ENCODE data around the gene GOLIM4.
"Not testable (repeated sequence)": the region's sequence is repeated elsewhere in the genome, so short reads cannot be mapped to it uniquely, and the experiment has no call there.

GOLIM4 gene, protein sequence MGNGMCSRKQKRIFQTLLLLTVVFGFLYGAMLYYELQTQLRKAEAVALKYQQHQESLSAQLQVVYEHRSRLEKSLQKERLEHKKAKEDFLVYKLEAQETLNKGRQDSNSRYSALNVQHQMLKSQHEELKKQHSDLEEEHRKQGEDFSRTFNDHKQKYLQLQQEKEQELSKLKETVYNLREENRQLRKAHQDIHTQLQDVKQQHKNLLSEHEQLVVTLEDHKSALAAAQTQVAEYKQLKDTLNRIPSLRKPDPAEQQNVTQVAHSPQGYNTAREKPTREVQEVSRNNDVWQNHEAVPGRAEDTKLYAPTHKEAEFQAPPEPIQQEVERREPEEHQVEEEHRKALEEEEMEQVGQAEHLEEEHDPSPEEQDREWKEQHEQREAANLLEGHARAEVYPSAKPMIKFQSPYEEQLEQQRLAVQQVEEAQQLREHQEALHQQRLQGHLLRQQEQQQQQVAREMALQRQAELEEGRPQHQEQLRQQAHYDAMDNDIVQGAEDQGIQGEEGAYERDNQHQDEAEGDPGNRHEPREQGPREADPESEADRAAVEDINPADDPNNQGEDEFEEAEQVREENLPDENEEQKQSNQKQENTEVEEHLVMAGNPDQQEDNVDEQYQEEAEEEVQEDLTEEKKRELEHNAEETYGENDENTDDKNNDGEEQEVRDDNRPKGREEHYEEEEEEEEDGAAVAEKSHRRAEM

GRCh38 chr3:168095611-168096209, at the start of gene GOLIM4:
GOLIM4 (minus strand) TSS chr3:168095924; CDS start chr3:168095285, 639 bp downstream.
- peak; percentile 95 for DNase-seq
- in situ Hi-C loops (cut with HindIII; ENCODE audit: low pct_ligation_motif_present, low pct_unique_long_range_greater_than_20kb, low sequenced_read_pairs), result no loop called here

GRCh38 chr3:168141405-168141998, 45.8 kb upstream of the GOLIM4 start:
- DNase-seq, result no peak
- in situ Hi-C loops (cut with HindIII; ENCODE audit: low pct_ligation_motif_present, low pct_unique_long_range_greater_than_20kb, low sequenced_read_pairs), result no loop called here

DNA sequence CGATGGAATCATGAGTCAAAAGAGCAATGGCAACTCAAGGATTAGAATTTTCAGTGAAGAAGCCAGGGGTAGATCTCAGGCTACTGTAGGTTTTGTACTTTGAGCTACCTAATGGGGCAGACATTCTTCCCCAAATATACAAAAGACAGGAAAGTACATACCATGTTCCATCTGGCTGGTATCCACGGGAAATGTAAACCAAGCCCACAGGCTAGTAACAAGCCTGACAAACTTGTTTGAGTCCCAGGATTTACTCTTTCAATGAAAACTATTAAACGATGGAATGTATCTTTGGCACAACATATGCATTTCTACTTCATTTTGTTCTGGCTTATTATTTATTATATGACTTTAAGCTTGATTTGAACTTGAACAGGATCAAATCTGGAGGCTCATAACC, 44.2 kb upstream of the GOLIM4 start:
- in situ Hi-C loops (cut with HindIII; ENCODE audit: low pct_ligation_motif_present, low pct_unique_long_range_greater_than_20kb, low sequenced_read_pairs), result no loop called here

GRCh38 chr3:168138421-168138820, 42.7 kb upstream of the GOLIM4 start:
- no peak for DNase-seq
- in situ Hi-C loops (cut with HindIII; ENCODE audit: low pct_ligation_motif_present, low pct_unique_long_range_greater_than_20kb, low sequenced_read_pairs), result no loop called here

More for the DNA sequence above, 44.2 kb upstream of the GOLIM4 start:
- DNase-seq, result no peak

- peak; percentile 18 for DNase-seq
- in situ Hi-C loops (cut with HindIII; ENCODE audit: low pct_ligation_motif_present, low pct_unique_long_range_greater_than_20kb, low sequenced_read_pairs), result no loop called here
Observed at GRCh38 chr3:168134931-168135330, 39.2 kb upstream of the GOLIM4 start.

DNA sequence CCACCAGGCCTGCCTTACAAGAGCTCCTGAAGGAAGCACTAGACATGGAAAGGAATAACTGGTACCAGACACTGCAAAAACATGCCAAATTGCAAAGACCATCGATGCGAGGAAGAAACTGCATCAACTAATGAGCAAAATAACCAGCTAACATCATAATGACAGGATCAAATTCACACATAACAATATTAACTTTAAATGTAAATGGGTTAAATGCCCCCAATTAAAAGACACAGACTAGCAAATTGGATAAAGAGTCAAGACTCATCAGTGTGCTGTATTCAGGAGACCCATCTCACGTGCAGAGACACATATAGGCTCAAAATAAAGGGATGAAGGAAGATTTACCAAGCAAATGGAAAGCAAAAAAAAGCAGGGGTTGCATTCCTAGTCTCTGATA, 34.5 kb upstream of the GOLIM4 start:
- in situ Hi-C loops (cut with HindIII; ENCODE audit: low pct_ligation_motif_present, low pct_unique_long_range_greater_than_20kb, low sequenced_read_pairs); DNase-seq: not testable (repeated sequence)

DNA sequence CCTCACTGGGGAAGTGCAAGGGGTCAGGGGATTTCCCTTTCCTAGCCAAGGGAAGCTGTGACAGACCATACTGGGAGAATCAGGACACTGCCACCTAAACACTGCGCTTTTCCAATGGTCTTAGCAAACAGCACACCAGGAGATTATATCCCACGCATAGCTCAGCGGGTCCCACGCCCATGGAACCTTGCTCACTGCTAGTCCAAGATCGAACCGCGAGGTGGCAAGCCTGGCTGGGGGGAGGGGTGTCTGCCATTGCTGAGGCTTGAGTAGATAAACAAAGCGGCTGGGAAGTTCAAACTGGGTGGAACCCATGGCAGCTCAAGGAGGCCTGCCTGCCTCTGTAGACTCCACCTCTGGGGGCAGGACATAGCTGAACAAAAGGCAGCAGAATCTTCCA, 32.7 kb upstream of the GOLIM4 start:
- in situ Hi-C loops (cut with HindIII; ENCODE audit: low pct_ligation_motif_present, low pct_unique_long_range_greater_than_20kb, low sequenced_read_pairs); DNase-seq: not testable (repeated sequence)

DNA sequence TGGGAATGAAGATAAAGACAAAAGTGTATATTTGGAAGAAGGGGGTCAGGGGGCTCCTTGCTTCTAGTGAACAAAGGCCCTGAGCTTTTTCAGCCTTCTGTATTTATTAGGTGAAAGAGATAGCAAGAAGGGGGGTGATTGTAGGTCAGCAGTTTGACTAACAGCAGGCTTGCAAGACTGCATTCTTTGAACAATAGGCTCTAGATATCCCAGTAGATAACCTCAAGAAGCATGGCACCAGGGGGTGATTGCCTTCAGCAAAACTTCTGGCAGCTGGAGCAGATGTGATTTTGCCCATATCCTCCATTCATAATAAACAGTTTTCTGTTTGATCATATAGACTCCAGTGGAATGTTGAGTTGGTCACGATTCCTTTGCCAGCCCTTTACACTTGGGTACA, 31.7 kb upstream of the GOLIM4 start:
- in situ Hi-C loops (cut with HindIII; ENCODE audit: low pct_ligation_motif_present, low pct_unique_long_range_greater_than_20kb, low sequenced_read_pairs), result no loop called here

GRCh38 chr3:168124791-168125190, 29.1 kb upstream of the GOLIM4 start:
- no peak for DNase-seq
- in situ Hi-C loops (cut with HindIII; ENCODE audit: low pct_ligation_motif_present, low pct_unique_long_range_greater_than_20kb, low sequenced_read_pairs), result no loop called here

More for the DNA sequence above, 31.7 kb upstream of the GOLIM4 start:
- DNase-seq, result no peak

DNA sequence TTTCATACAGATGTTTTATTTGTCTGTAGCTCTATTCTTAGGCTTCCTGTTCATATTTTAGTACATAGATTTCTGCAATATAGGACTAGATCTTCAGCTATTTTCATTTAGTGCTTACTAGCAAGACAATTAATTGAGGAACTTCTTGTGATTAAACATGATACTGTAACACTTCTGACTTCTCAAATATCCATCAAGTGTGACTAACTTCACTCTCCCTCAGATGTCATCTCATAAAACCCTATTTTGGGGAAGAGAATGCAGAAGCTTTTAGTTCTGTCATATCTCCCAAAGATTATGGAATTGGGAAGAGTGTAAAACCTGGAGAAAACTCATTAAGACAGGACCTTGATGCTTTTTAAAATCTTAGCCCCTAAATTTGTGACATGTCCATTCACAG, 28.6 kb upstream of the GOLIM4 start:
- DNase-seq, result no peak
- in situ Hi-C loops (cut with HindIII; ENCODE audit: low pct_ligation_motif_present, low pct_unique_long_range_greater_than_20kb, low sequenced_read_pairs), result no loop called here

DNA sequence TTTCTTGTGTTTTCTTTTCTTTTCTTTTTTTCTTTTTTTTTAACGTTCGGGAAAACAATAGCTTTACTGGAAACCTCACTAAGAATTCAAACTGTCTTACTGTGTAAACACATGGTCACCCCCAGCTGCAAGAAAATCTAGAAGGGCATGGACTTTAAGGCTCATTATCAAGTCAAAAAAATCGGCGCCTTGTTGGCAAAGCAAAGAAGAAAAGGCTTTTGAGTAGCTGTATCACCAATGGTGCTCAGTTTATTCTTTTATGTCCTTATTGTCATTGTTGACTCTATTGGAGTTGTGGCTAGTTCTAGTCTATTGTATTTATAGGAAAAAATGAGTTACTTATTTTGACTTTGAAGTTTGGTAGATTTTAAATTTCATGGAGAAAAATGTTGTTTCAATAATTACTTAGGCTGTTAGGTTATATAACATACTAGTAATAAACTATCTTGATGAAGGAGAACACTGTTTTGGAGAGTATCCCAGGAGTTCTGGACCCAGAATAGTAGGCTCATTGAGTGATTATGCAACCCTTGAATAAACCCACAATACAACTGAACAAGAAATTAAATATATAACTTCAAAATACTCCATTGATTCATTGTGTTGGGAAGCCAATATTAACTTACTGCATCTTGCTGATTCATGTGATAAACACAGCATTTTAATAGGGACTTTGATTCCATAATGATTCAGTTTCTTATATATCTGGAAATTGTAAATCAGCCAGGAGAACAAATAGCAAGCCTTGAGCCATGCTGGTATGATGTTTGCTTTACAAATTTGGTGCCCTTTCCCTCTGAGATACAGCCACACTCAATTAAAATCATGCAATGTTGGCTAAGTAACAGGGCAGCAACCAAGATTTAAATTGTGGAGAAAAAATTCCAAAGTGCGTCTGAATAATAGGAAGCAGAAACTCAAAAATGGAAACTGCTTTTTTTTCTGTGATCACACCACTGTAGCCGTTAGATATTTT, 27.8 kb upstream of the GOLIM4 start:
- DNase-seq, result no peak
- in situ Hi-C loops (cut with HindIII; ENCODE audit: low pct_ligation_motif_present, low pct_unique_long_range_greater_than_20kb, low sequenced_read_pairs), result no loop called here

- in situ Hi-C loops (cut with HindIII; ENCODE audit: low pct_ligation_motif_present, low pct_unique_long_range_greater_than_20kb, low sequenced_read_pairs), result no loop called here
- no peak for DNase-seq
Observed at GRCh38 chr3:168121184-168122017, 25.7 kb upstream of the GOLIM4 start.

DNA sequence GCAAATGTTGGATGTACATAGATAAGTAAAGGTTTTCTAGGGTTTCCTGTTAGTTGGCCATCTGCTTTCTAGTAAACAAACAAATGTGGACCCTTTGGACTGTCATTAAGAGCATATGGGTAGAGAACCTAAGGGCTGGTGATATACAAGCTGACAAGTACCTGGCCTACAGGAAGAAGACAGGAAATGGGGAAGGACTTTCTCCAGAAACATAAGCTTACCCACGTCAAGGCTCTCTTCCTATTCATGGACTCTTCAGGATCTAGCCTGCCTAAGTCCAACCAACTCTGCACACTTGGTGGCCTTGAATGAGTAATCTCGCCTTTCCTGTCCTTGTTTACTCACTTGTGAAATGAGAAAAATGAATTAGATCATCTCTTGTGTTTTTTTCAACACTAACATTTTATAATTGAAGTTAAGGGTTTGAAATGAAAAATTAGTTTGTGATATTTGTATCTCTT, 22.2 kb upstream of the GOLIM4 start:
- in situ Hi-C loops (cut with HindIII; ENCODE audit: low pct_ligation_motif_present, low pct_unique_long_range_greater_than_20kb, low sequenced_read_pairs), result no loop called here
- DNase-seq, result no peak

DNA sequence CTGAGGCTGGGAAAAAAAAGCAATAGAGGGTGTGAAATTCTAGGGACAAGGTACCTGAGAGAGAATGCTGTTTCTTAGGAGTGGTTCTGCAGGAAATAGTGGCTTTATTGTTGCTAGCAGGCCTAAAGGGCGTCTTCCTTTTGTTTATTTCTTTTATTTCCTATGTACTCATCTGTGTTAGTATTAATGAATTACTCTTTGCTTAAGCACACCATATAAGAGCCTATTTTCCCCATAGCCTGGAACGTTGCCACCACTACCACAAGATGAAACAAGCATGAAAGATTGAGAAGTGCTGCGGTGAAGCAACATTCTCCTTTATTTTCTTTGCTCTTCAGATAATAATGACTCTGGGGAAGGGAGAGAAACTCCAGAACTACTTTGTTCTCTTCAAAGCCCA, 21.3 kb upstream of the GOLIM4 start:
- in situ Hi-C loops (cut with HindIII; ENCODE audit: low pct_ligation_motif_present, low pct_unique_long_range_greater_than_20kb, low sequenced_read_pairs), result no loop called here
- DNase-seq, result no peak

- DNase-seq, result no peak
- in situ Hi-C loops (cut with HindIII; ENCODE audit: low pct_ligation_motif_present, low pct_unique_long_range_greater_than_20kb, low sequenced_read_pairs), result no loop called here
Observed at GRCh38 chr3:168116279-168116678, 20.6 kb upstream of the GOLIM4 start.

GRCh38 chr3:168113848-168114247, 18.1 kb upstream of the GOLIM4 start:
- in situ Hi-C loops (cut with HindIII; ENCODE audit: low pct_ligation_motif_present, low pct_unique_long_range_greater_than_20kb, low sequenced_read_pairs), result no loop called here

GRCh38 chr3:168112894-168113293, 17.2 kb upstream of the GOLIM4 start:
- in situ Hi-C loops (cut with HindIII; ENCODE audit: low pct_ligation_motif_present, low pct_unique_long_range_greater_than_20kb, low sequenced_read_pairs), result no loop called here
- no peak for DNase-seq

More at GRCh38 chr3:168113848-168114247, 18.1 kb upstream of the GOLIM4 start:
- no peak for DNase-seq

Measured in ACHN (cell line).